IMR-90 (cell line): ENCODE results near the gene NOL4L. TPM values are rescaled to one million over a fixed set of nuclear protein-coding genes. Genes with fewer than 3 reads are reported as not detected.

Source experiments
- ATAC-seq: fragments of 200-7000 bp; cut with Tn5 transposase; 2 replicates; pipeline ENCODE4 v1.9.1; 2020; ENCODE audit warnings: low read depth, mild to moderate bottlenecking, moderate library complexity
- BruUV-seq: library from RNA; stranded (reverse); fragments of 400-500 nt; replicated peaks from 2 replicates; lab custom pipeline; 2021; lab: Mats Ljungman, UMichigan
- CTCF ChIA-PET: fragments of 300-600 bp; formaldehyde crosslinking; extraction: SDS; loops from one replicate; lab custom pipeline; 2021; ENCODE audit warnings: antibody characterized with exemption; lab: Yijun Ruan, JAX
- POLR2A ChIA-PET: fragments of 300-600 bp; sonication (Branson Sonifier 250); formaldehyde crosslinking; loops from one replicate; lab custom pipeline; 2022; ENCODE audit warnings: antibody characterized with exemption; ENCODE audit not compliant: unreplicated experiment; lab: Charles Lee
- DNase-seq: peaks from one replicate; pipeline ENCODE4 v3.0.0; 2013
- H2AFZ ChIP-seq: replicated peaks from 2 replicates; pipeline ENCODE3; 2013; ENCODE audit warnings: low read length, mild to moderate bottlenecking; ENCODE audit not compliant: poor library complexity
- H2AK5ac ChIP-seq: 2 replicates; pipeline ENCODE4 v1.6.1; 2013; ENCODE audit warnings: low read depth, low read length, inconsistent platforms
- H2AK9ac ChIP-seq: replicated peaks from 2 replicates; pipeline ENCODE3; 2013; ENCODE audit warnings: mild to moderate bottlenecking, low read depth, low read length, moderate library complexity; ENCODE audit not compliant: poor library complexity
- H2BK120ac ChIP-seq: 2 replicates; pipeline ENCODE4 v1.6.1; 2013; ENCODE audit warnings: low read depth, low read length, inconsistent platforms
- H2BK15ac ChIP-seq: 3 replicates; pipeline ENCODE4 v1.6.1; 2013; ENCODE audit warnings: low read depth, low read length, inconsistent platforms
- H2BK20ac ChIP-seq: 2 replicates; pipeline ENCODE4 v1.6.1; 2013; ENCODE audit warnings: low read depth, mild to moderate bottlenecking, inconsistent platforms, low read length, moderate library complexity
- H2BK5ac ChIP-seq: 2 replicates; pipeline ENCODE4 v1.6.1; 2013; ENCODE audit warnings: mild to moderate bottlenecking, low read depth, low read length, inconsistent platforms; ENCODE audit not compliant: poor library complexity, severe bottlenecking
- H3K14ac ChIP-seq: replicated peaks from 2 replicates; pipeline ENCODE4 v1.6.1; 2013; ENCODE audit warnings: low read depth, low read length, inconsistent platforms
- H3K18ac ChIP-seq: 2 replicates; pipeline ENCODE4 v1.6.1; 2013; ENCODE audit warnings: low read depth, low read length, control low read depth
- H3K23ac ChIP-seq: 2 replicates; pipeline ENCODE4 v1.6.1; 2013; ENCODE audit warnings: low read depth, low read length, inconsistent platforms
- H3K27ac ChIP-seq: 2 replicates; pipeline ENCODE4 v1.5.1; 2013; ENCODE audit warnings: mild to moderate bottlenecking, control low read depth, low read length; ENCODE audit not compliant: insufficient read depth
- H3K27me3 ChIP-seq: 2 replicates; pipeline ENCODE4 v1.6.1; 2013; ENCODE audit warnings: low read length; ENCODE audit not compliant: control insufficient read depth, insufficient read depth
- H3K36me3 ChIP-seq: 2 replicates; pipeline ENCODE4 v1.6.1; 2013; ENCODE audit warnings: low read length, mixed read lengths; ENCODE audit not compliant: control insufficient read depth, insufficient read depth
- H3K4ac ChIP-seq: 2 replicates; pipeline ENCODE4 v1.6.1; 2013; ENCODE audit warnings: low read depth, low read length, inconsistent platforms
- H3K4me1 ChIP-seq: 2 replicates; pipeline ENCODE4 v1.6.1; 2013; ENCODE audit warnings: low read length, mixed read lengths; ENCODE audit not compliant: control insufficient read depth, insufficient read depth
- H3K4me2 ChIP-seq: 2 replicates; pipeline ENCODE4 v1.6.1; 2013; ENCODE audit warnings: low read depth, mild to moderate bottlenecking, control low read depth, low read length, moderate library complexity
- H3K4me3 ChIP-seq: 2 replicates; pipeline ENCODE4 v1.5.1; 2013; ENCODE audit warnings: low read depth, mild to moderate bottlenecking, control low read depth, low read length, moderate library complexity; ENCODE audit not compliant: insufficient read depth
- H3K56ac ChIP-seq: 2 replicates; pipeline ENCODE4 v1.6.1; 2013; ENCODE audit warnings: low read length, inconsistent platforms; ENCODE audit not compliant: insufficient read depth; ENCODE audit errors: extremely low read depth
- H3K79me1 ChIP-seq, 2 experiments: 2 replicates each; pipeline ENCODE4 v1.6.1; 2013; ENCODE audit warnings: low read length in 2 of 2, inconsistent platforms in 1 of 2, low read depth in 1 of 2
- H3K9ac ChIP-seq: 2 replicates; pipeline ENCODE4 v1.6.1; 2013; ENCODE audit warnings: low read depth, low read length, control low read depth
- H3K9me1 ChIP-seq: 2 replicates; pipeline ENCODE4 v1.6.1; 2013; ENCODE audit warnings: low read length, inconsistent platforms; ENCODE audit not compliant: insufficient read depth
- H3K9me3 ChIP-seq: 2 replicates; pipeline ENCODE4 v1.6.1; 2013; ENCODE audit warnings: low read length; ENCODE audit not compliant: control insufficient read depth, insufficient read depth
- H4K20me1 ChIP-seq: 2 replicates; pipeline ENCODE4 v1.6.1; 2013; ENCODE audit warnings: low read length, inconsistent platforms; ENCODE audit not compliant: insufficient read depth
- H4K5ac ChIP-seq: 2 replicates; pipeline ENCODE4 v1.6.1; 2013; ENCODE audit warnings: mild to moderate bottlenecking, low read depth, low read length, control low read depth
- H4K8ac ChIP-seq, 2 experiments: 2 replicates each; pipeline ENCODE4 v1.6.1; 2013; ENCODE audit warnings: low read depth in 2 of 2, low read length in 2 of 2, control low read depth in 1 of 2, inconsistent platforms in 1 of 2
- H4K91ac ChIP-seq: 2 replicates; pipeline ENCODE4 v1.6.1; 2013; ENCODE audit warnings: low read depth, low read length, inconsistent platforms; ENCODE audit not compliant: insufficient read depth
- BHLHE40 ChIP-seq: fragments of 150-350 bp; IDR thresholded peaks from 2 replicates; pipeline ENCODE4 v1.6.1; 2016; ENCODE audit warnings: mild to moderate bottlenecking, low read depth, low read length
- CHD1 ChIP-seq: IDR thresholded peaks from 2 replicates; pipeline ENCODE4 v1.6.1; 2012; ENCODE audit warnings: low read depth, low read length, improper control_type of control experiment
- NFE2L2 ChIP-seq: fragments of 150-350 bp; IDR thresholded peaks from 2 replicates; pipeline ENCODE4 v1.6.1; 2016; ENCODE audit warnings: low read depth, mild to moderate bottlenecking, low read length
- POLR2A ChIP-seq: IDR thresholded peaks from 2 replicates; pipeline ENCODE4 v1.6.1; 2012; ENCODE audit warnings: mild to moderate bottlenecking, low read depth, low read length
- WGBS, 2 experiments: methylation state at CpG; one replicate each; pipeline versions ENCODE4 v1.1.5 to v1.1.7; 2013; ENCODE audit warnings: missing lambda C conversion rate in 2 of 2; ENCODE audit not compliant: insufficient read length in 1 of 2; ENCODE audit errors: extremely low coverage in 2 of 2; 5-methylcytosine and 5-hydroxymethylcytosine counted together
- dilution Hi-C: fragments of 300-500 bp; cut with HindIII; formaldehyde crosslinking; loops from one replicate; pipeline ENCODE4 v1.14.3; 2018; ENCODE audit warnings: low sequenced_read_pairs; ENCODE audit not compliant: unreplicated experiment
- in situ Hi-C: fragments of 300-500 bp; cut with MboI; formaldehyde crosslinking; loops from 3 replicates; pipeline ENCODE4 v1.14.3; 2019; ENCODE audit warnings: low sequenced_read_pairs, inconsistent platforms, mixed read lengths
- intact Hi-C: fragments of 100-400 bp; cut with micrococcal nuclease; formaldehyde crosslinking; loops from 2 replicates; pipeline ENCODE4 v1.10.0; 2022
- polyA plus RNA-seq, 3 experiments: library from polyadenylated mRNA; depleted of rRNA; stranded (reverse); fragments of >200 nt; gene quantifications; 2 replicates each; pipeline ENCODE4 v1.2.3, GENCODE V29; 2012; ENCODE audit warnings: low replicate concordance in 1 of 3
- total RNA-seq: library from RNA; depleted of rRNA; stranded (reverse); fragments of >200 nt; gene quantifications from 2 replicates; pipeline ENCODE4 v1.2.3, GENCODE V29; 2012

Gene NOL4L
- total and polyA plus RNA-seq, 2 of the 4 experiments (the other 2 are of a cell fraction), result 4.7 to 13.3 TPM

DNA sequence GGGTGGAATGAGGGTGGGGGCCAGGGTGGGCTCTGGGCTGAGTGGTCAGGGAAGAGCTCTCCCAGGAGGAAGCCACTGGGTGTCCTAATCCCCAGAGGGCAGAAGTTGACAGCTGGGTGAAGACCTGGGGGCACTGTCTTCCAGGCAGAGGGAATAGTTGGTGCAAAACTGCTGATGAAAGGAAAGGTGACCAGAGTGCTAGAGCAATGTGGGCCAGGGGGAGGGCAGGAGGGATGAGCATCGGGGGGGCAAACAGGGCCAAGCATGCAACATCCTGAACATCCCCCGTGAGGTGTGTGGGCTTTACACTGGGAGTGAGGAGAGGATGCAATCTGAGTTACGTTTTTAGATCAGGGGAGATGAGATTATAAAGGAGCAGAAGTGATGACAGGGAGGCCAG is 97.8 kb downstream of the NOL4L start:
- H2AFZ ChIP-seq, result no peak overlapping the region
- no peak overlapping the region for H2BK20ac ChIP-seq
- H3K36me3 ChIP-seq, result no peaks in the 10 kb centered on the region
- no peak for ATAC-seq
- BruUV-seq, result no TSS peak
- H3K18ac ChIP-seq, result no peak overlapping the region
- H3K9me1 ChIP-seq, result peaks cover 7% of the 10 kb centered on the region; the same call in 1 of the 2 replicates
- no peak overlapping the region for H3K56ac ChIP-seq
- POLR2A ChIA-PET, result no interaction called here
- no peak overlapping the region for H3K27ac ChIP-seq
- H4K5ac ChIP-seq, result no peak overlapping the region
- H3K4me1 ChIP-seq, result no peaks in the 10 kb centered on the region
- no peaks in the 10 kb centered on the region; the same call in 1 of the 2 replicates for H3K27me3 ChIP-seq
- no peak overlapping the region for H4K91ac ChIP-seq
- no peak overlapping the region for H3K4me3 ChIP-seq
- H3K23ac ChIP-seq, result no peak overlapping the region
- H3K4me2 ChIP-seq, result no peak overlapping the region
- H2AK5ac ChIP-seq, result no peak overlapping the region
- no peak overlapping the region for H3K4ac ChIP-seq
- TF ChIP-seq BHLHE40 (no peak), NFE2L2 (no peak), CHD1 (no peak), POLR2A (no peak)
- CTCF ChIA-PET, result no interaction called here
- dilution Hi-C loops, result no loop called here
- no peak overlapping the region for H4K8ac ChIP-seq
- no peaks in the 10 kb centered on the region; the same call in 1 of the 2 replicates for H4K20me1 ChIP-seq
- H3K9me3 ChIP-seq, result no peaks in the 10 kb centered on the region
- no peak overlapping the region for H2AK9ac ChIP-seq
- intact Hi-C loops, result no loop called here
- in situ Hi-C loops, result loop anchor here (25.0 kb wide), 1 partner anchor 650 kb away; the partner anchor contains the start of gene FOXS1
- H2BK120ac ChIP-seq, result no peak overlapping the region
- no peak overlapping the region for H2BK5ac ChIP-seq
- no peak overlapping the region for H2BK15ac ChIP-seq
- no peak for DNase-seq
- H3K9ac ChIP-seq, result no peak overlapping the region
- no peak overlapping the region for H3K14ac ChIP-seq
- peaks cover 0 to 3% of the 10 kb centered on the region in 2 experiments; a peak in 1 of 4 replicates for H3K79me1 ChIP-seq
- 71% methylated on average over 2 of the region's 3 CpGs; no CpG with 5 or more reads in 1 of the 2 experiments for WGBS, 2 experiments
